Ureter (tissue), 1 donor: ENCODE measurements around the gene TMEM63C. TPM values are rescaled to one million over a fixed set of nuclear protein-coding genes. Genes with fewer than 3 reads are reported as not detected.

Experiments used
- DNase-seq: peaks from one replicate; pipeline ENCODE4 v3.0.0-alpha.2; 2020; ENCODE audit warnings: low spot score
- total RNA-seq: library from RNA; stranded (reverse); gene quantifications from one replicate; pipeline ENCODE4 v1.2.4, GENCODE V29; 2023
- donor health status: DM: yes; HTN: yes; CAD: no.

The TMEM63C gene
- total RNA-seq, 1 donor from 2014 or later, result 0.55 TPM

DNA sequence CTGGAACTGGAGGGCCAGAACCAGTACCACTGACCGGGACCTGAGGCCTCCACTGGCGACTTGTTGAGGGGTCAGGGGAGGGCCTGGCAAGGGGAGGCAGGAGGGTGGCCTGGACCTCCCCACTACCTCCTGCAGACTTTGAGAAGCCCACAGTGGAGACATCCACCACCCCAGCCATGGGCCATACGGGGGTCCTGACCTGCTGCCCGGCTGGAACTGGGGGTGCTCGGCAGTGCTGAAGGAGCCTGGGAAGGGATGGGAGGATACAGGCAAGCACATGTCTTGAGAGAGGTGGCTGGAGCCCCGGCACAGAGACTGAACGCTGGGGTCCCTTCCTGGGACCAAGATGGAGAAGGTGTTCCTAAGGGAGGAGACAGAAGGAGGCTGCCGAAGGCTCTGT is 75.1 kb downstream of the TMEM63C start:
- DNase-seq, result no peak

DNA sequence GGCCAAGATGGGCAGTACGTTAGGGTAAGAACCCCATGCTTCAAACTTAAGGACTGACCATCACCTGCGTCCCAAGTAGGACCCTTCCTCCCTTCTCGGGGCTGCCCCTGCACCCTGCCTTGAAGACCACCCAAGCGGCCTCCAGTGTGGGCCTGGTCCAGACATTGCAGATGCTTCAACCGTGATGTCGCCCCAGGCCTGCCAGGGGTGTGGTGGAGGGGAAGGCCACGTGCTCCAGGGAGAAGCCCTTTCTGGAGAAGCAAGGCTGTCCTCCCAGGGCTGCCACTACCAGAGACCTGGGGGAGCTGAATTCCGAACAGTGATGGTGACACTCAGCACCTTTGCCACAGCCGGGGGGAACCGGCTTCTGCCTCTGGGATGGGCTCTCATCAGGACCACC is 76.1 kb downstream of the TMEM63C start:
- DNase-seq, result no peak

DNA sequence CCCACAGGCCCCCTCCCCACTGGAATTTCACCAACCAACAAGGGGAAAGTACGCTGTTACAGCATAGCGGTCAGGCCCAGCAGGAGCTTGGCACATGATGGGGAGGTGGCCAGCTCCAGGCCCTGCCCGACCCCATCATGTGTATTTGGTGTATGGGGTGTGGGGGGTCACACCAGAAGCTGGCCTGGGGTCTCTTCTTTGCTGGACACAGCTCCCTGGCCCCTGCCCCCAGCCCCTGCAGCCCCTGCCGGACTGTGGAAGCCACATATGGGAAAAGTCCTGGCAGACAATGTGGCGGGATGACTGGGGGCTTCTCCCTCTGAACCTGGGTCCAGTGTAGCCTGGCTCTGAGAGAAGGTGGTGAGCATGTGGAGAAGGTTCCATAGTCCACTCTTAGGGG is 77.0 kb downstream of the TMEM63C start:
- DNase-seq, result no peak

DNA sequence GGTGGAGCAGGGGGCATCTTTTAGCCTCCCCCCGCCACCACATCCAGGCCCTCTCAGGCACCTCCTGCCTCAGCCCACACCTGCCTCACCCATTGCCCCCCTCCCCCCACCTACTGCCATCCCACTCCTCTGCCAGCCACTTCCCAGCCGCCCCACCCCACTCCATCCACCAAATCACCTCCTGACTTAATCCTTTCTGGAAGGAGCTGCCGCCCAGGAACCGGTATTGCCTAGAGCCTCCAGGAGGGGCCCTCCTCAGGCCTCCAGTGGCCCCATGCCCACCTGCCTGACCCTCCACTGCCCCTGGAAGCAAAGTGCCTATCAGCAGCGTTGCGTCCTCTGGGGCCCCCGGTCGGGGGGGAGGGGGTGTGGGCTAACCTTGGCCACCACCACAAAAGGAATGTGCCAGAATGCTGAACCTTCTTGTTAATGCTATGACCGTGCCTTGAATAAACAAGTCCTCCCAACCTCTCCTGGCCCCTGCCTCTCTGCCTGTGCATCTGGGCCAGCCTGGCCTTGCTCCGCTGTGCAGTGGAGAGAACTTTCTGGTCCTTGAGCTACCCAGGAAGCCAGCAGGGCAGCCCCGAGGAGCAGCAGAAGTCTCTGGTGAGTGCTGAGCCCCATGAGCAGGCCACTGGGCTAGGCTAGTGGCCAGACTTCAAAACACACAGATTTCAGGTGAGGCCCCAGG is 77.6 kb downstream of the TMEM63C start:
- no peak for DNase-seq

DNA sequence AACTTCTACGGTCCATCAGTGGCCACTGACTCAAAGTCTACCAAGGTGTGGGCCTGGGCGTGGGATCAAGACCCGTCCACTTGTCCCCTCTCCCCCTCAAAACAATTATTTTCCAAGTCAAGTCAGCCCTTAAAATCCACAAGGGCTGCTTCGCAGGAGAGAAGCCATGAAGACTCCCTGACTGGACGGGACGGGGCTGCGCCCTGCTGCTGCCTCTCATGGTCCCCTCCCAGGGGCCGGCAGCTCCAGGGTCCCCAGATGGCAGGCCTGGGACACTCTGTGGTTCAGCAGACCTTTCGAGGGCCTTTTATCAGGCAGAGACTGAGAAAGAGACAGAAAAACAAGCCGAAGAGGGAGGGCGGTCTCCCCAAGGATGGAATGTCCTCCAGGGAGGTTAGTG is 78.6 kb downstream of the TMEM63C start:
- DNase-seq, result no peak

DNA sequence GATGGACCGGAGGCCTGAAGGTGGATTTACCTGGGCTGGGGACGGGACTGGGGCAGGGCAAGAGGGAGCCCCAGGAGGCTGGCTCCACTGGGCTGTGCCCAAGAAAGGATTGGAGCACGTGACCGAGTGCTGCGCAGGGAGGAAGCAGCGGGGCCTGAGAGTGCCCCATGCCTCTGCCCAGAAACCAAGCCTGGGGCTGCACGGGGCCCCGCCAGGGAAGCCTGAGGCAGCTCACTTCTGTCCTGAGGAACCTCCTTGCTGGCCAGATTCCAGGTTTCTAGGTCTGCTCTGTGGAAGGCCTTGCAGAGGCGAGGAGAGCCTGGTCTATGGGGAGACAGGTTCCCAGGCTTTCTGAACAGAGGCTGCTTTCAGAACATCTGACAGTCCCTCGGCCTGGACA is 79.0 kb downstream of the TMEM63C start:
- DNase-seq, result no peak

DNA sequence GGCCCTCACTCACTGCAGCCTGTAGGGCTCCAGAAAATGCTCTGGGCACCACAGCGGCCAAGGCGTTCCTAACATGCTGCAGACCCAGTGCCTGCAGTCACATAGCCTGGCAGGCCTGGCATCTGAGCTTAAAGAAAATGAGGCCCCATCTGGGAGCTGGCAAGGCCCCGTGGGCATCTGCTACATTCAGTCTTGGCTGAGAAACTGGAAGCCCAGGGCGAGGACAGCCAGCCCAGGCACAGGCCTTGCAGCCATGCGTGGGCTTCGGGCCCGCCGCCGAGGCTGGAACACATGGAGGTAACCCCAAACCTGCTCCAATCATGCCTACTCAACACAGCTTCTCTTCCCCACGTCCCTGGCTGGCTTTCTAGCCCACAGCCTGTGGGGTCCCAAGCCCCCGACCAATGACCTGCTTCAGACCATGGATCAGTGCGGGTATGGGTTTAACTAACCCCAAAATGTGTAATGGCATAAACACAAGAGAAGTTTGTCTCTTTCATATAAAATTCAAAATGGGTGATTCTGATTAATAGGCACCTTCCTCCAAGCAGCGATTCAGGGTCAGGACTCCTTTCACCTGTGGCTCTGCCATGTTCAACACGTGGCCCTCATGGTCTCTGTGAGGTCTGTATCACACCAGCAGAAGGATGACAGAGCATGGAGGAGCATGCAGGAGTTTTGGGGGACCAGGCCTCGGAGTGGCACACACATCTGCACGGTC is 83.0 kb downstream of the TMEM63C start:
- DNase-seq, result no peak

DNA sequence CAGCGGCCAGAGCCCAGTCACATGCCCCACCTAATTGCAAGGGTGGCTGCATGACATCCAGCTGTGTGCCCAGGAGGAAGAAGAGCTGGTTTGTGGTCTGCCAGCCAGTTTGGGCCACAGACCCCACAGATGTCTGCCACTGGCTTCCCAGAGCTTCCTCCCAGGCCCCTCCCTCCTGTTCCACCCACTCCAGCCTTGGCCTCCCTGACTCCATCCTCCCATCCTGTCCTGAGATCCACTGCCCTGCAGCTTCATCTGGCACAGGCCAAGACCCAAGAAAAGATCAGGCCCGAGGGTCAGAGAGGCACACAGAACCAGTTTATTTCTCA is 83.6 kb downstream of the TMEM63C start:
- DNase-seq, result no peak

DNA sequence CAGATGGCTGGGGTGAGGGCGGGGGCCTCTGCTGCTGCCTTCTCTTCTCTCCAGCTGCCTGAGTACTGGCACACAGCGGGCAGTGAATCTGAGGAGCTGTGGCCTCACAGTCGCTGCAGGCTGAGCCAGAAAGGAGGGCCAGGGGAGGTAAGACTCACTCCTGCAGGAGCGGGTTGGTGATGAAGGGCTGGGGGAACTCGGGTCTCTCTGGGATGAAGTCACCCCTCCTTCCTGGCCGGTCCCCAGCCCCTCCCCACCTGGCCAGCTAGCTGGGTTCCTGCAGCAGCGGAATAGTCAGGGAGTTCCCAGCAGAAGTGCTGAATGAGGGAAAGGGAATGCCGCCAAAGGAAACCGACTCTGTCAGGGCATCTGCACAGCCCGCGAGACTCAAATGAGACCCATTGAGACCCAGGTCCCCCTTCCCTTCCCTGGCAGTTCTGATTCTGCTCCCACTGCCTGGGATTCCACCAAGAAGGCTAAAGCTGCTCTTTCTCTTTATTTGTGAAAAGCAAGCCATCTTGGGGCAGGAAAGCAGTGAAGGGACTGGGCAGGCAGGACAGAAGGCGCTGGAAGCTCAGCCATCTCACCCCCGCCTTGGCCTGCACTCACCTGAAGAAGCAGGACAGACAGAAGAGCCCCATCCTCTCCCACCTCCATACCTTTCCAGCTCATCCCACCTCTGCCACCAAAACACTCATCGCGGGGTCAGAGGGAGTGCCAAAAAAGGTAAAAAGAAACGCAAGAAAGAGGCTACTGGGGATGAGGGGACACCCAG is 84.2 kb downstream of the TMEM63C start:
- DNase-seq, result no peak

DNA sequence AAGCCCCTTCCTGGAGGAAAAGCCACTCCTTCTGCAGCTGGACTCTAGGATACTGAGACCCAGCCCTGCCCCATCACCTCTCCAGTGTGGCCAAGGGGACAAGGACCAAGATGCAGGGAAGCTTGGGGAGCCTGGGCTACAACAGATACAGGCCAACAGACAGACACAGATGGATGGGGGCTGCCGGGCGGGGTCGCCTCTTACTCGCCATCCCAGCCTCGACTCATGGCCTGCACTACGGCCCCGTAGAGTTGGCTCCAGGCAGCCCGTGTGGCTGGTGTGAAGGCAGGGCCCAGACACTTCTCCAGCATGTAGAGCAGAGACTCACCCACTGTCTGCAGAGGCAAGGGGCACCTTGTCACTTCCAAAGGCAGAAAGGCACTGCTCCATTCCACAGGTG is 84.7 kb downstream of the TMEM63C start:
- DNase-seq, result no peak

DNA sequence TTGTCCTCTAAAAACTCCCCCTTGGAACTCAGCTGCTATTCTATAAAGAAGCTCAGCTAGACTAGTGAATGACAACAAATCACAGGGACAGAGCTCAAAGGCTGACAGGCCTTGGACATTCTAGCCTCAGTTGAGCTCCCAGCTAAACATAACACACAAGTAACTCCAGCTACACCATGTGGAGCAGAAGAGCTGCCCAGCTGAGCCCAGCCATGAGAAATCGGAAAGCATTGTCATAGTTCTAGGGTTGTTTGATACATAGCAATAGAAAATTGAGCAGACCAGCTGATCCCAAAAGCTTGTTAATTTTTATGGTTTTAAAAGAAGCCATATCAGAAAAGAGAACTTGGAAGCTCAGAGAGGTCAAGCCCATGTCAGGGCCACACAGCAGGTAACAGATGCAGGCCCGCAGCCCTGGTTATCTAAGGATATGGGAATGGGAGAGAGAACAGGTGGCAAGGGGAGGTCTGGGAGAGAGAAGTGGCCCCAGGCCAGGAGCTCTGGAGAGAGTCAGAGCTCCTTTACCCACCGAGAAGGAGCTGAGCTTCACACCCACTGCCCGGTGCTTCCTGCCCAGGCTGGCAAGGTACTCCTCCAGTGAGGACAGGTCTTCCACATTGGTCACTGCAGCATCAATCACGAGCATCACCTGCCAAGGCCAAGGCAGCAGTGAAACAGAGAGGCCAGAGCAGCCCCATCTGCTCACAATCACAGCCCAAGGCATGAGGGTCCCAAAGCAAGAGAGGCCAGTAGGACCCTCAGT is 86.5 kb downstream of the TMEM63C start:
- DNase-seq, result no peak

DNA sequence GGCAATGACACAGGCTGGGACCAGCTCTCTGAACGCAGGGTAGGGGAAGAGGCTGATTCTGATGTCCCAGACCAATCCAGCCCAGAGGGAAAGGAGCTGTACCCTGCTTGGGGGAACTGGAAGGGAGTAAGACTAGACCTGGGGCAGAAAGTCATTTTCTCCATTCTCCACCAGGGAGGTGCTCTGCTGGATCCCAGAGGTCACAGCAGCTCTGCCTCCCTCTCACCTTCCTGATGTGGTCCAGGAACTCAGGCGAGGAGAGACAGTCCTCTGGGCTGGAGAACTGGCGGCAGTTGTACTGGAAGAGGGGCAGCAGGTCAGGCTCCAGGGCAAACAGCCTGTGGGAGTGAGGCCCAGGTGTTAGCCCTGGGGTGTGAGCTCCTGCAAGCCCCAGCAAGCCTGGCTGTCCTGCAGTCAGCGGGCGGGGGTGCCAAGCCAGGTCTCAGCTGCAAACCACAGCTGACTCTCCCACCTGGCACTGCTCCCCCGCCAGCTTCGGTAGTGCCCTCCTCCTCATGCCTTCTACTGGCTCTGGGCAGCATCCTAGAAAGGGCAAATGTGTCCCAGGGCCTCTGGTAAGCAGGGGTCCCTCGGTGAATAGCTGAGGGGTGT is 87.5 kb downstream of the TMEM63C start:
- no peak for DNase-seq

DNA sequence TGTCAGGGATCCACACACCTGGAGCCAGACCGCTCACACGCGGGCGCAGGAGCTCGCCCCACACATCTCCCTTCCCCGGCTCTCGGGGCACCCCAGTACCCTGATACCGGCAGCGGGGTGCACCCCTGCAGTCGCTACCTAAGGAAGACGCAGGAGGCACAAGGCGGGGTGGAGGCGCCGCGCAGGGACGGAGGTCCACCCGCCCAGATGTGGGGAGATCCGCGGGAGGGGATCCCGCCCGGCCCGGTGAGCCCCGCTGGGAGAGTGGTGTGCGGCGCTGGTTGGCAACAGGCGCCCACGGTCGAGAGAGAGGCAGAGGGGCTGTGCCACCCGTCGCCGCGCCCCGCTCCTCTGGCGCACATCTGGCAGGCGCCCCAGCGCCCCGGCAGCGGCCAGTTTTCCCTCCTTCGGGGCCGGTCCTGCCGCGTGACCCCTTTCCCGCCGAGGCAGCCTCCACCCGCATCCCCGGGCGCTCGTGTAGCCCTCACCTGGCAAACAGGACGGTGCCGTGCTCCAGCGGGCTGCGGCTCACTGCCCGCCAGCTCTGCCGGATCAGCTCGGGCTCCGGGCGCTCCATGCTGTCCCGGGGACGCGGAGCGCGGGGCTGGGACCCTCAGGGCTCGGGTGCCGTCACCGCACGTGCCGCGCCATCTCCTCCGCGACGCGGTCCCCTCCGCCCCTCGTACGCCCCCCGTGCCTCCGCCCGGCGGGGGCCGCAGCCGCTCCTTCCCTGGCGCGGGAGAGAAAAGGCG is 88.9 kb downstream of the TMEM63C start:
- DNase-seq, result no peak

DNA sequence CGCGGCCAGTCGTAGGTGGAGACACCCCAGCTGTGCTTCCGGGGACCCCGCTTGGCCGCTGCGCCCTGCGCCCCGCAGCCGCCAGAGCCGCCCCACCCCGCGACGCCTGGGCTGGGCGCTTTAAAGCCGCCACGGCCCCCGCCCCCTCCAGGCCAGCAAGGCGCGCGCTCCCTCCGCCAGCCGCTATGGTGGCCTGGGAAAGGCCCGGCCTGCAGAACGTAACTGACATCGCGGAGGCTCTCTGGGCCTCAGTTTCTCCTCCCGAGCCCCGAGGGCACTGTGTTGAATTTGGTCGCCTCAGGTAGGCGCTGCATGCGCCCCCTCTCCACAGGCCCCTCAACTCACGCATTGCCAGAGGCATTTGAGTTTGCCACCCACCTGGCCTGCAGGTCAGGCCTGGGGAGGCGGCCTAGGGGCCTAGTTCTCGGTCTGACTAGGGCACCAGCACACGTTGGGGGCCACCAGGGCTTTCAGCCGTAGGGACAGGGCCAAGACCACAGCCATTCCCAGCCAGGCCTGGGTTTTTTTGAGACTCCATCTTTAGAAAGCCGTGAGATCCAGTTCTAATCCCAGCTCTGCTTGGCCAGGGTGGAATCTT is 89.6 kb downstream of the TMEM63C start, which contains the start of gene NGB:
TSS of gene NGB (minus strand) at position 94 of the 598 bp plus-strand sequence. CDS start 269 bp downstream, outside the sequence.
- no peak for DNase-seq

DNA sequence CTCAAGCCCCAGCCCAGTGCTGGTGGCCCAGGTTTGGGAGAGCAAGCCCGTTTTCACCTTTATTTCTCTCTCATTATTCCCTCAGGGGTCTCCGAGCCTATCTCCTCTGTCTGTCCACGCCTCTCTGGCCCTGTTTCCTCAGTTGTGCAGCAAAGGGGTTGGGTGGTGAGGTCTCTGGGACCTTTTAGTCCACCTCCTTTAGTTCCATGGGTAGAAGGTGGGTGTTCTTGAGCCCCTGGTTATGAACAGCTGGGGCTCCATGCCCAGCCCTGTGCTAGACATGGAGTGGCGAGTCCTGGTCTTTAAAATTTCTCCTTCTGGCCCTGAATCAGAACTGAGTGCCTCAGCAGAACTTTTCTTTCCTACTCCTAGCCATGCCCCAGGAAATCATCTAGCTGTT is 90.7 kb downstream of the TMEM63C start:
- no peak for DNase-seq

DNA sequence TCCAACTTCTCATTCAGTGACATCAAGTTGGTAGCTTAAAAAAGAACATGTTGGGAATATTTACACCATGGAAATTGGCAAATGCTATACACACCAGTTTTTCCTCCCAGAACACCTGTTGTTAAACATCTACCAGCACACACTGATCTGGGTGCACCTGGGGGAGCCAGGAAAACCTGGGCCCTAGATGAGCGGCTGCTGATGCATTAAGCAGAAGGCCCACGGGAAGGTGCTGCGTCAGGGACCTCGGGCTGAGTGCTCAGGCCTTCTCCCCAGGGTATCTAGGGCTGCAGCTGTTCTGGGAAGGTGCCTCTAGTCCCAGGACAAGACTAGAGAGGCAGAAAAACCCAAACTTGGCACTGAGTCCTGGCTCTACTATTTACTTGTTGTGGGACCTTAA is 92.2 kb downstream of the TMEM63C start:
- no peak for DNase-seq

DNA sequence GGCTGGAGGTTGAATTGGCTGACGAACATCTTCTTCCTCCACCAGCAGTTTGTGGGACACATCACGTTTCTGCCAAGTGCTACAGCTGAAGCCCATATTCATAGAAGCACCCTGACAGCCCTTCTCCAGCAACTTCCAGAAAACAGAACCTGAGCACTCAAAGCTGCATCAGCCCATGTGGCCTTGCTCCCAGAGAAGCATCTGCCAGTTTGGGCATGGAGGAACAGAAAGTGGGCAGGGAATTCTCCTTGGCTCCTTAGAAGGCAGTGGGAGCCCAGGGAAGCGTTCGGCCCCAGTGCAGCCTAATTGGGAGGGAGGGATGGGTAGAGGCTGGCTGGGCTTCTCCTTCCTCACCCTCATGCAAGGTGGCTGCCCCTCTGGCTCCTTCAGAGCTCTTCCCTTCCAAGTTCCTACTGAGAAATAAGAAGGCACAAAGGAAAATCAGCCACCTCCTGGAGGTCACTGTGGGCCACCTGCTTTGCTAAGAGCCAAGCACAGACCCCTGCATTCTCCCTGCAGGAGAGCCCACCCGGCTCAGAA is 93.5 kb downstream of the TMEM63C start:
- no peak for DNase-seq

DNA sequence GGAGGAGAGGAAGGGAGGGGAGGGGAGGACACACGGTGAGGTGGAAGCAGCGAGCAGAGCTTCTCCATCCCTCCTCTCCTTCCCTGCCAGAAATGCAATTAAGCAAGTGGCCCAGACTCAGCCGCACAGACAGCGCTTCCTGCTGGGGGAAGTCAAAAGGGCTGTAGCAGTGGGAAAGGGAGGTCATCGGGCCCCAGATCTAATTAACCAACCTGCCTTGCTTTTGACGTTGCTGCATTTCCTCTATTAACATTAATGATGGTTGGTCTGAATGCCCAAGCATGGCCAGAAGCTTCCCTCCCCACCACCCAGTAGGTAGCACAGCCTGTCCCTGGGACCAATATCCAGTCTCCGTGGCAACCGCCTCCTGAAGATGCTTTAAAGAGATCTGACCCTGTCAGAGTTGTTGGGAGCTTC is 94.0 kb downstream of the TMEM63C start:
- no peak for DNase-seq

DNA sequence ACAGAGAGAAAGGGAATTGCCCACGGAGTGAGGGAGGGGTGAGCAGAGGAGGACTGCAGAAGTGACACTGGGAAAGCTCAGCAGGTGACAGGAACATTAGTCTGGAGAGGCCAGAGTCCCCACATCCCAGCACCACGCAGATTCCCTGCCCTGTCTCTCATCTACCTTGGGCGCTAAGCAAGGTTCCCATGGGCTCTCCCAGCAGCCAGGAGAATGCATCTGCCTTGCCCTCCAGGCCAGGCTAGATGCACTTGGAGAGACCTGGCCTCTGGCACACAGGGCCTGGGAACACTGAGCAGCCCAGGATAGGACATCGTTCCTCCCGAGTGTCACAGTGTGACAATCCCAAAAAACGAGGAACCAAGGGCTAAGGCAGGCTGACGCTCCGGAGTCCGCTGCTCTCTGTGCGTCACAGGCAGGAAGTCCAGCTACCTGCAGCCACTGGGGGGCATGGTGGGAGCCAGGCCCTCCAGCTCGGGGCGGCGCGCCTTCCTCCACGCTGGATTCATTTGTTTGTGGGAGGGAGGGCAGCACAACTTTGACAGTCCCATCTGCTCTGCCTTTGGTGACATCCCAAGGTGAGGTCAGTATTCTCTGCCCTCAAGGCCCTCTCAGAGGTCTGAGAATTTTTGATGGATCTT is 94.8 kb downstream of the TMEM63C start:
- no peak for DNase-seq

DNA sequence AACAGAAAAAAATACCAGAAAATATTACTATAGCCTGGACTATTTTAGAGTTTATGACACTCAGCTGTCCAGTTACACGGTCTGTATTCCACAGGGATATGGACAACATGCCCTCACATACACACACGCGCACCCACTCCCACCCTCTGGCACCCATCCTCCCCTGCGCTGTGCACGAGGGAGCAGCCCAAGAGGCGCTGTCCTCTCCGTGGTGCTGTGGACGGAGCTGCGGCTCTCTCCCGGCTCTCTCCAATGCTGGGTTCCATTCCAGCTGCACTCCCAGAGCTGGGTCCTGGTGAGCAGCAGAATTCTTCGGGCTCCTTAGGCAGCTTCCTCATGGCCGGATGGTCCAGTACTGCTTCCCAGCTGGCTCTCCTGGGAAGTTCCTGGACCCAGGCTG is 95.4 kb downstream of the TMEM63C start:
- no peak for DNase-seq
